Measurements from ENCODE around the gene RAD51D. TPM values are rescaled to one million over a fixed set of nuclear protein-coding genes. Genes with fewer than 3 reads are reported as not detected.
A peak's percentile ranks its signal among the peaks of the same experiment; 100 is the strongest.
"Not testable (repeated sequence)": the region's sequence is repeated elsewhere in the genome, so short reads cannot be mapped to it uniquely, and the experiment has no call there.

Gene RAD51D
- polyA plus RNA-seq, 3 donors: 4.1 to 7.0 (median 4.6) TPM

- H3K27ac ChIP-seq (ENCODE audit: low read depth, low read length): no peak overlapping the region
Measured at GRCh38 chr17:35103271-35103670, 16.4 kb downstream of the RAD51D start.

DNA sequence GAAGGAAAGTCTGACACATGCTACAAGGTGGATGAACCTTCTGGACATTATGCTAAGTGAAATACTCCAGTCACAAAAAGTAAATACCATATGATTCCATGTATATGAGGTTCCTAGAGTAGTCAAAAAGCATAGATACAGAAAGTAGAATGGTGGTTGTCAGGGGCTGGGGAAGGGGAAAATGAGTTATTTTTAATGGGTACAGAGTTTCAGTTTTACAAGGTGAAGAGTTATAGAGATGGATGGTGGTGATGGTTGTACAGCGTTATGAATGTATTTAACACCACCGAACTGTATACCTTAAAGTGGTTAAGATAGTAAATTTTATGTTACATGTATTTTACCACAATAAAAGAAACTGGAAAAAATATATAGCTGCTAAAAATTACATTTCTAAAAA lies 17.9 kb downstream of the RAD51D start:
- 88 to 93% (median 91%) methylated on average over 2 of the region's 2 CpGs for WGBS, 3 donors

More at GRCh38 chr17:35103271-35103670, 16.4 kb downstream of the RAD51D start:
- 91 to 97% (median 95%) methylated on average over 5 of the region's 5 CpGs for WGBS, 3 donors

DNA sequence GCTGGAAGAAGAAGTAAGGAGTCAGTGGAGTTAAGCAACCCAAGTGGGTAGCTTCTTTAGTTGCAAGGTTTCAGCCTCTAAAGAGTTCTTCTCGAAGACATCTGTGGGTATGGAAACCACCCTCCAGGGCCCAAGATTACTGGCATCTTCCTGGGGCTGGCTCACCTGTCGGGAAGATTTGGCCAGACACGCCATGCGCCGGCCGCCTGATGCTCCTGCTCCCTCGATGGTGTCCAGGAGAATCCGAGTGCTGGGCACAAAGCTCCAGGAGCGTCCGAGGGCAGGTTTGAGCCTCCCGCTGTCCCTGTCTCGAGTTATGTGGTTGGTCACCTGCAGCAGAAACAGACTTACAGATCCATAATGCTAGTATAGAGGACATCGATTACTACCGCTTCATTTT lies 18.6 kb downstream of the RAD51D start:
- no peak overlapping the region for H3K27ac ChIP-seq (ENCODE audit: low read depth, low read length)
- 87 to 94% (median 92%) methylated on average over 14 of the region's 14 CpGs for WGBS, 3 donors

More for the DNA sequence above, 17.9 kb downstream of the RAD51D start:
- no peak overlapping the region for H3K27ac ChIP-seq (ENCODE audit: low read depth, low read length)

DNA sequence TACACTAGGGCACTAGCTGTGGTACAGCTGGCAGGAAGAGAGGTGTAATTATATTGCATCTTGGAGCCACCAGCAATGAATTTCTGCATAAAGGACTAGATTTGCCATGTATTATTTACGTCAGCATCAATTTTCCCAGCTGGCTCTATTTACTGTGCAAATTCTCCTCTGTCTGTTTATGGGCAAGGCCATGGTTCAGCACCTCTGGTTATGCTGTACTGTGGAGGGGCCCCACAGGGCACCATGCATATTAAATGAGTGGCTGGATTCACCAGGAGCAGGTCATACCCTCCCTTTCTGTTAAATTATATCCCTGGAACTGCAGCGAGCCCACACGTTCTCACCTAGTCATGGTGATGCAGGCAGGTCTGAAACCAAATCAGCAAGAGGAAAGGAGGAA lies 19.8 kb downstream of the RAD51D start:
- 62 to 90% (median 77%) methylated on average over 3 of the region's 3 CpGs for WGBS, 3 donors
- no peak overlapping the region for H3K27ac ChIP-seq (ENCODE audit: low read depth, low read length)

GRCh38 chr17:35097776-35098175 lies 21.9 kb downstream of the RAD51D start:
- WGBS, 3 donors: 84 to 97% (median 91%) methylated on average over 2 of the region's 2 CpGs
- H3K27ac ChIP-seq (ENCODE audit: low read depth, low read length): no peak overlapping the region

DNA sequence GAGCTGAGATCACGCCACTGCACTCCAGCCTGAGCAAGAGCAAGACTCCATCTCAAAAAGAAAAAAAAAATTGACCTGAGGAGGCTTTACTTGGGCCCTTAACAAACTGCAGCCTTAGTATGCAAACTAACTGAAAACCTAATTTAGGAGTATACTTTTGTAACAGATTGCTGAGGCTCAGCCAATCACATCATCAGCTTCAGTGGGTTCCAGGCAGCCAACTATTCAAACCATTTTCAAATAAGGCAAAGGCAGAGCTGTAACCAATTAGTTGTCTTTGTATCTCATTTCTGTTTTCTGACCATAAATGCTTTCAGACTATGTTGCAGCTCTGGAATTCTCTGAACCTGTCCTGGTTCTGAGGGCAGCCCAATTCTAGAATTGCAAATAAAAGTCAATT lies 23.9 kb downstream of the RAD51D start:
- 88 to 100% (median 100%) methylated on average over 1 of the region's 1 CpG for WGBS, 3 donors
- H3K27ac ChIP-seq (ENCODE audit: low read depth, low read length): no peak overlapping the region

- no peak overlapping the region for H3K27ac ChIP-seq (ENCODE audit: low read depth, low read length)
- 65 to 88% (median 79%) methylated on average over 2 of the region's 2 CpGs for WGBS, 3 donors
Measured at GRCh38 chr17:35094902-35095301, 24.8 kb downstream of the RAD51D start.

DNA sequence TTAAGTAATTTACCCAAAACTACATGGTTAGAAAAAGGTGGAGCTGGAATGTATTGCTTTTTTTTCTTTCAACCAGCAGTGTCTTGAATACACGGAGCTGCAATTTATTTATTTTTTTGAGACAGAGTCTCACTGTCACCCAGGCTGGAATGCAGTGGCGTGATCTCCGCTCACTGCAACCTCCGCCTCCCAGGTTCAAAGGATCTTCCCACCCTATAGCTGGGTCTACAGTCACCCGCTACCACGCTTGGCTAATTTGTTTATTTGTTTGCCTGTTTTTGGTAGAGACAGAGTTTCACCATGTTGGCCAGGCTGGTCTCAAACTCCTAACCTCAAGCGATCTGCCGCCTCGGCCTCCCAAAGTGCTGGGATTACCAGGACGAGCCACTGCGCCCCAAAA lies 29.0 kb downstream of the RAD51D start:
- 87 to 90% (median 89%) methylated on average over 11 of the region's 11 CpGs for WGBS, 3 donors
- not testable (repeated sequence) for H3K27ac ChIP-seq (ENCODE audit: low read depth, low read length)

GRCh38 chr17:35089586-35090296 lies 29.9 kb downstream of the RAD51D start:
- WGBS, 3 donors: 28 to 43% (median 32%) methylated on average over 22 of the region's 22 CpGs

DNA sequence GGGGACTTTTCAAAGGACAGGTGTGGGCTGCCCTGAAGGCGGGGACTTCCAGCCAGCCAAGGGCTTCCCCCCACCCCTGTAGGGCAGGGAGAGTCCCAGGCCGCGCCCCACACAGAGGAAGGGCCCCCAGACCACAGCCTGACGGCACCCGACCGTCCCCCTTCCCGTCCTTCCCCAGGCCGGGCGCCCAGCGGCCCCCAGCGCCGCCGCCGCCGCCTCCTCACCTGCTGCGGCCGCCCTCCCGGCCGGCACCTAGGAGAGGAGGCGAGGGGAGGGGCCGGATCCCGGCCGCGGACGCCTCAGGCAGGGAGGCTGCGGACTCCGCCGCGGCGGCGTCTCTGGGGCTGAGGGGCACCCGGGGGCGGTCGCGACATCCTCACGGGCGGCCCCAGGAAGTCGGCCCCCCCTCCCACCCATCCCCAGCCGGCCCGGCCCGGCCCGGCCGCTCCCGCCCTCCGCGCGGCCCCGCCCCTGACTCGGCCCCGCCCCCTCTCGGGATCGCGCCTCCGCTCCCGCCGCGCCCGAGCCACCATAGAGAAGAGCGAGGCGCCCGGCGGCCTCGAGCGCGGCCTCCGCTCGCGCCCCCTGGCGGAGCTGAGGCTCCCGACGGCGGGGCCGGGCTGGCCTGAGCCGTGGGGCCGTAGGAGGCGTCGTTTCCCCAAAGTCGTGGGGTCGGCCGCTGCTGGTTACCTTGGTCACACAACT lies 30.6 kb downstream of the RAD51D start:
- WGBS, 3 donors: 0 to 1% (median 1%) methylated on average over 25 to 80 of the region's 80 CpGs

More at GRCh38 chr17:35089586-35090296, 29.9 kb downstream of the RAD51D start:
- peak overlapping the region; percentile 64 for H3K27ac ChIP-seq (ENCODE audit: low read depth, low read length)

DNA sequence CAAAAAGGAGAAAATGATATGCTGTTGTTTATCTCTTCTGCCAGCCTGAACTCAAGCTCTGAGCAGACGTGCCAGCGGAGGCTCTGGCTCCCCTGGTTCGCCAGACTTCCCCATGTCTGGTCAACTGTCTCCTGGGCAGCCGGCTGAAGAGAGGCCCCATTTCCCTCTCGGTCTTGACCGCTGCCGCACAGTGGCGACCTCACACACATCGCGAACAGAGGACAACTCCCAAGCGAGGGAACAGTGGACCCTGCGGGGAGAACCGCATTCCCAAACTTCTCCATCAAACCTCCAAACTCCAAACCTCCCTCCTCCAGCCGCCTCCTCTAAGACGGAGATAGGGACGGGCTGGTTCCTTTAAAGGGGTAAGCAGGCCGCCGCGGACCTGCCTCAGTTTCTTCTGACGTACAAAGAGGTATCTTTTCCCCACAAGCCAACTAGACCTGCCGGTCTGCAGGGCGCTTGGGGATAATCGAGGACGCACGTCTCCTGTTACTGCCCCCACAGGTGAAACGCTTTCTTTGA lies 31.2 kb downstream of the RAD51D start:
- 0% methylated on average over 26 of the region's 26 CpGs for WGBS, 3 donors
- H3K27ac ChIP-seq (ENCODE audit: low read depth, low read length): peak overlapping the region; percentile 19

More for the DNA sequence above, 30.6 kb downstream of the RAD51D start:
- H3K27ac ChIP-seq (ENCODE audit: low read depth, low read length): peak overlapping the region; percentile 64

DNA sequence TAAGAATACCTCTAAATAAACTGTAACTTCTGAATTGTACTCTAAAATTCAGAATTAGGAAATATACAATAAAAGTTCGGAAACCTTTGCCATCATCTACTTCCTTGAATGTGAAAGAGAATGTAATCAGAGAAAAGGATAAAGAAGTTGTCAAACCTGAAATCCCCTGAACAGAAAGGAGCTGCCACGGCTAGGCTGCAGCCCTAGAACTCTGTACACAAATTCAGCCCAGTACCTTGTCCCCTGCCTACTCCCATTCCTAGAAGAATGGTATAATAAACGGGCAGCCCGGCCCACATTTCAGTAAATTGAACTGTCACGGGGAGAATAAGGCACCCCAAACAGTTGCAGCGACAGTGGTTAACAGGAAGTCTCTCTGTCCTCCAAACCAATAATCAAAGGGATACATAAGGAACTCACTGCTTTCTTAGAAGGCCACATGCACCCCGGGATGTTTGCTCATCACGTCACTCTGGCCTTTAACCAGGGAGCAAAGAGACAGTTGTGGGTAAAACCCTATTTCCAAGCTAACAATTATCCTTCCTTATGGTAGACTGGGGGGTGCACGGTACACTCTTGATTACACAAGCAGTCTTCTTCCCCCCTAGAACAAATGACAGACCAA lies 31.8 kb downstream of the RAD51D start:
- no peak overlapping the region for H3K27ac ChIP-seq (ENCODE audit: low read depth, low read length)
- 13 to 27% (median 26%) methylated on average over 9 of the region's 9 CpGs for WGBS, 3 donors

GRCh38 chr17:35086931-35087573 lies 32.6 kb downstream of the RAD51D start:
- WGBS, 3 donors: 63 to 89% (median 87%) methylated on average over 8 of the region's 8 CpGs
- no peak overlapping the region for H3K27ac ChIP-seq (ENCODE audit: low read depth, low read length)

DNA sequence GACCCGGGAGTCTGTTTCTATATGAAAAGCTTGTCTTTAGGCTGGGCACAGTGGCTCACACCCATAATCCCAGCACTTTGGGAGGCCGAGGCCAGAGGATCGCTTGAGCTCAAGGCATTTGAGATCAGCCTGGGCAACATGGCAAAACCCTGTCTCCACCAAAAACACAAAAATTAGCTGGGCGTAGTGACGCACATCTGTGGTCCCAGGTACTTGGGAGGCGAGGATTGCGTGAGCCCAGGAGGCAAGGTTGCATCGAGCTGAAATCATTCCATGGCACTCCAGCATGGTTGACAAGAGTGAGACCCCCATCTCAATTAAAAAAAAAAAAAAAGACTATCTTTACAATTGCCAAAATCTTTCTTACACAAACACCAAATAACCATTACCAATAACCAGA lies 33.5 kb downstream of the RAD51D start:
- WGBS, 3 donors: 97 to 100% (median 97%) methylated on average over 8 of the region's 8 CpGs
- H3K27ac ChIP-seq (ENCODE audit: low read depth, low read length): no peak overlapping the region

GRCh38 chr17:35084987-35085386 lies 34.7 kb downstream of the RAD51D start:
- H3K27ac ChIP-seq (ENCODE audit: low read depth, low read length): no peak overlapping the region
- WGBS, 3 donors: 77 to 81% (median 80%) methylated on average over 2 of the region's 2 CpGs

- H3K27ac ChIP-seq (ENCODE audit: low read depth, low read length): no peak overlapping the region
- 75 to 87% (median 87%) methylated on average over 2 of the region's 2 CpGs for WGBS, 3 donors
Measured at GRCh38 chr17:35083071-35083470, 36.6 kb downstream of the RAD51D start.

GRCh38 chr17:35082073-35082657 lies 37.5 kb downstream of the RAD51D start:
- 29 to 57% (median 49%) methylated on average over 3 of the region's 3 CpGs for WGBS, 3 donors

GRCh38 chr17:35081638-35082037 lies 38.0 kb downstream of the RAD51D start:
- WGBS, 3 donors: 90 to 93% (median 92%) methylated on average over 1 of the region's 1 CpG
- no peak overlapping the region for H3K27ac ChIP-seq (ENCODE audit: low read depth, low read length)

More at GRCh38 chr17:35082073-35082657, 37.5 kb downstream of the RAD51D start:
- H3K27ac ChIP-seq (ENCODE audit: low read depth, low read length): no peak overlapping the region

All from adipose tissue (tissue), 3 donors.